ENCODE data around the gene GJA4. TPM values are rescaled to one million over a fixed set of nuclear protein-coding genes. Genes with fewer than 3 reads are reported as not detected.
"Not testable (repeated sequence)": the region's sequence is repeated elsewhere in the genome, so short reads cannot be mapped to it uniquely, and the experiment has no call there.

The GJA4 gene
- total RNA-seq, 1 donor from 2014 or later, result 6.1 TPM

GRCh38 chr1:34770891-34771504 is 21.8 kb upstream of the GJA4 start:
- no peak for DNase-seq

GRCh38 chr1:34771573-34772371 is 21.0 kb upstream of the GJA4 start:
- no peak for DNase-seq

DNA sequence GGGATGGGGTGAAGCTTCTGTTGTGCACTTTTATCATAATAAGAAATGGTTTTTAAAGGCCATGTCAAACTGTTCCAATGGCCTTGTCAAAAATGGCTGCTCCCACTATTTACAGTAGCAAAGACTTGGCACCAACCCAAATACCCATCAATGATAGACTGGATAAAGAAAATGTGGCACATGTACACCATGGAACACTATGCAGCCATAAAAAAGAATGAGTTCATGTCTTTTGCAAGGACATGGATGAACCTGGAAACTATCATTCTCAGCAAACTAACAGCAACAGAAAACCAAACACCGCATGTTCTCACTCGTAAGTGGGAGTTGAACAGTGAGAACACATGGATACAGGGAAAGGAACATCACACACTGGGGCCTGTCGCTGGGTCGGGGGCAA is 19.7 kb upstream of the GJA4 start:
- not testable (repeated sequence) for DNase-seq

GRCh38 chr1:34774957-34775356 is 17.8 kb upstream of the GJA4 start:
- DNase-seq, result no peak

DNA sequence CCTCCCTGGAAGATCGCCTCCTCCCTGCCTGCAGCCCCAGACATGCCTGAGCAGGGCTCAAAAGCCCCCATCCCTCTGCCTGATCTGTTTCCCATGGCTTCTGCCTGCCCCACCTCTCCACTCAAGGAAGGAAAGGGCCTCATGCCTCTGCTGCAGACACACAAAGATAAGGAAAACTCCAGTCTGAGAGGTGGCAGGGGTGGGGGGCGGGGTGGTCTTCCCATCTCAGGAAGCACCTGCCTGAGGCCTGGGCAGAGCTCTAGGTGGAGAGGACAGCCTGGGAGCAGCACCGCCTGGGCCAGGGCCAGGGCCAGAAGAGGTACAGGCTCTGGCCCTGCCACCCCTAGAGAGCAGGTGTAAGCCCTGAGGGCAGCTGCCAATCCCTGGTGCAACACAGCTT is 15.9 kb upstream of the GJA4 start:
- DNase-seq, result no peak

DNA sequence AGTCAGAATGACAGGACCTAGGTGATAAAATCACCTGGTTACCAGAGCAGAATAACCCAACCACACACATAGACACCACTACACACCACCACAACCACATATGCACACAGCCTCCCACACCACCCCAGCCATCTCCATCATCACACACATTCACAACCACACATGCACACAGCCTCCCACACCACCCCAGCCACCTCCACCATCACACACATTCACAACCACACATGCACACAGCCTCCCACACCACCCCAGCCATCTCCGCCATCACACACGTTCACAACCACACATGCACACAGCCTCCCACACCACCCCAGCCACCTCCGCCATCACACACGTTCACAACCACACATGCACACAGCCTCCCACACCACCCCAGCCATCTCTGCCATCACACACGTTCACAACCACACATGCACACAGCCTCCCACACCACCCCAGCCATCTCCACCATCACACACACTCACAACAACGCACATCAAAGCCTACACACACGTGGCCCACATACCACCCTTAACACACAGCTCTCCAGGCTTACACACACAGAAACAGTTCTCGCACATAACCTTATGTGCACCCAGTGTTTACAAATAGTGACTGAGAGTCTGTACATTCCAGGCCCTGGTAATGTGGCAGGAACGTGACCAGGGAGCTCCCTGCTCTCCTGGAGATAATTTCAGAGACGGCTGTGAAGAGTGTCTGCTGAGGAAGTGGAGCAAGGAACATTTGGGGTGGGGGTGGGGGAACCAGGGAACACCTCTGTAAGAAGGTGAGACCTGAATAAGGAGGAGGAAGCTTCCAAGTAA is 15.1 kb upstream of the GJA4 start:
- DNase-seq, result no peak

GRCh38 chr1:34778381-34778780 is 14.4 kb upstream of the GJA4 start:
- no peak for DNase-seq

- no peak for DNase-seq
Measured at GRCh38 chr1:34779005-34779404, 13.8 kb upstream of the GJA4 start.

DNA sequence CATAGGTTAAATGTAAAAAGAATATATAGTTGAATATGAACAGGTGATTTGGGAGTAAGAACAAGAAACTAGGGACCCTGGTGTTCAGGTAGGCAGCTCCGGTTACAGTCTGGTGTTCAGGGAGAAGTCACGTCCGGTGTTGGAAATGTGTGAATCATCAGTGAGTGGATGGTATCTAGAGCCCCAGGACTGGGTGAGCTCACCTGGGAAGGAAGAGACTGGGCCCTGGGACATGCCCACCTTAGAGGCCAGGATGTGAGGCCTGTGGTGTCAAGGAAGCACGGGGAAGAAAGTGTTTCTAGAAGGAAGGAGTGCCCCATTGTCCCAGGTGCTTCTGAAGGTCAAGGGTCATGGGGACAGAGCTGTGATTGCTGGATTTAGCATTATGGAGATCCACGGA is 13.3 kb upstream of the GJA4 start:
- no peak for DNase-seq

- no peak for DNase-seq
Measured at GRCh38 chr1:34779962-34780361, 12.8 kb upstream of the GJA4 start.

DNA sequence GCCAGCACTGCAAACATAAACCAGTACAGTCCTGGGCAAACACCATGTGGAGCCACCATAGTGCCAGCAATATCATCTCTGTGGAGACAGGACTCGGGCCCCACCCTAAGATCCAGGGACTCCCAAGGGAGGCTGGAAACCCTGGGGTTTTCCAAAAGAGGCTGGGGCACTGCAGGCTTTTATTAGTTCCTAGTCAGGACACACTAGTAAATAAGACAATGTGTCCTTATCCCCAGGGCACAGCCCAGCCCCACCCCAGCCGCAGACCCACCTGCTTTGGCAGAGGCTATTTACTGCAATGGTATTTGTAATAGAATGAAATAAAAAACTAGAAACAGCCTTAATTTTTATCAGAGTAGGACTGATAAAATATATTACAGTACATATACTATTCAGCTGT is 12.3 kb upstream of the GJA4 start:
- DNase-seq, result no peak

DNA sequence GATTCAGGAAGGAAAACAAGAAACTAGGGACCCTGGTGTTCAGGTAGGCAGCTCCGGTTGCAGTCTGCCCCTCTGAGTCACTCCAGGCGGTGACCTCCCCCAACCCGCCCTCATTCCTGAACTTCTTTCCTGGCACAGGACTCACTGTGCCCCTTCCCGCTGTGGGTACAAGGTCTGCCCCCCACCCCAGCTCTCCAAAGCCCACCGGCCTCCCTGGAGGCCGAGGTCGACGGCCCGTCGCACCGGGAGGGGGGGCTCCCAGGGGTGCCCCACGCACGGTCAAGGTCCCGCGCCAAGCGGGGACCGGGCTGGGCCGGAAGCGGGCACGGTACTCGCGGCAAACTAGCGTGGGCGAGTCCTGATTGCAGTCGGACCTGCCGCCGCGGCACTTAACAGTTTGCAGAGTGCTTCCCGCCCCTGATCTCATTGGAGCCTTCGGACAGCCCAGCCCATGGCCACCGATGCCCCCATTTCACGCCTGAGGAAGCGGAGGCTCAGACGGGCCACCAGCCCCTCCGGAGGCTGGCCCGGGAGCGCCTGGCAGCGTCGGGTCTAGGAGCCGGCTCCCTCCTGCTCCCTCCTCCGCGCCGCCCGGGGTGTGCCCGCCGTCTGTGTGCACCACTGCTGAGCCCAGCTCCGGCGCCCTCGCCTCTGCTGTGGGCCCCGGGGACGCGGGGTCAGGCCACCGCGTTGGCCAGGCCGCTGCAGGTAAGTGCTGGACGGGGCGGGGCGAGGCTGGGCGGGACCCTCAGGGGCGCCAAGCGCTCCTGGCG is 11.5 kb upstream of the GJA4 start, which contains the start of gene GJB3:
Gene GJB3 (plus strand): TSS at position 144 of the 773 bp plus-strand sequence. CDS start 3,549 bp downstream, outside the sequence.
- no peak for DNase-seq

DNA sequence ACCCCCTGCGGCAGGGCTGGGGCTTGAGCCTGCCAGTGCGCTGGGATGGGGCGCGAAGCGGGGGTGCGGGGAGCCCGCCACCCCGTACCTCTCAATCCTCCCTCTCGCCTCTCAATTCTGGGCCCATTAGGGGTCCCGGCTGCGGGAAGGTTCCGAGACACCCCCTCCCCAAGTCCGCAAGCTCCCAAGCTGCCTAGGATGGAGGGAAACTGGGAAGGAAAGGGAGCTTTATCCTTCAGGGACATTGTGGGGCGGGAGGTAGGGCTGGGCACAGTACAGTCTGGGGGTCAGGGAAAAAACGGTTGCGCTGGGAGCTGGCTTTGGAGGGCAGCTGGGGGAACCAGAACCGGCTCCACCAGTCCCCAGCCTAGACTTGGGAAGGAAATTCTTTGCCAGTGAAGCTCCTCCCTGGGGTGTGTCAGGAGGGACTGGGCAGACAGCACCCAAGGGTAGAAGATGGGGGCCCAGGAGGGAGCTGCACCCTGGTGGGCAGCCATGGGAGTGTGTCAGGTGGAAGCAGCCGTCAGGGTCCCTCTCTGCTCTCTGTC is 10.9 kb upstream of the GJA4 start:
- no peak for DNase-seq

DNA sequence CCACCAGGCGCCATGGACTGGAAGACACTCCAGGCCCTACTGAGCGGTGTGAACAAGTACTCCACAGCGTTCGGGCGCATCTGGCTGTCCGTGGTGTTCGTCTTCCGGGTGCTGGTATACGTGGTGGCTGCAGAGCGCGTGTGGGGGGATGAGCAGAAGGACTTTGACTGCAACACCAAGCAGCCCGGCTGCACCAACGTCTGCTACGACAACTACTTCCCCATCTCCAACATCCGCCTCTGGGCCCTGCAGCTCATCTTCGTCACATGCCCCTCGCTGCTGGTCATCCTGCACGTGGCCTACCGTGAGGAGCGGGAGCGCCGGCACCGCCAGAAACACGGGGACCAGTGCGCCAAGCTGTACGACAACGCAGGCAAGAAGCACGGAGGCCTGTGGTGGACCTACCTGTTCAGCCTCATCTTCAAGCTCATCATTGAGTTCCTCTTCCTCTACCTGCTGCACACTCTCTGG is 8.0 kb upstream of the GJA4 start:
- no peak for DNase-seq

GRCh38 chr1:34785231-34785874 is 7.4 kb upstream of the GJA4 start:
- DNase-seq, result no peak

GRCh38 chr1:34785875-34786470 is 6.8 kb upstream of the GJA4 start:
- DNase-seq, result no peak

- DNase-seq, result peak; percentile 29
Measured at GRCh38 chr1:34786521-34787325, 6.1 kb upstream of the GJA4 start.

DNA sequence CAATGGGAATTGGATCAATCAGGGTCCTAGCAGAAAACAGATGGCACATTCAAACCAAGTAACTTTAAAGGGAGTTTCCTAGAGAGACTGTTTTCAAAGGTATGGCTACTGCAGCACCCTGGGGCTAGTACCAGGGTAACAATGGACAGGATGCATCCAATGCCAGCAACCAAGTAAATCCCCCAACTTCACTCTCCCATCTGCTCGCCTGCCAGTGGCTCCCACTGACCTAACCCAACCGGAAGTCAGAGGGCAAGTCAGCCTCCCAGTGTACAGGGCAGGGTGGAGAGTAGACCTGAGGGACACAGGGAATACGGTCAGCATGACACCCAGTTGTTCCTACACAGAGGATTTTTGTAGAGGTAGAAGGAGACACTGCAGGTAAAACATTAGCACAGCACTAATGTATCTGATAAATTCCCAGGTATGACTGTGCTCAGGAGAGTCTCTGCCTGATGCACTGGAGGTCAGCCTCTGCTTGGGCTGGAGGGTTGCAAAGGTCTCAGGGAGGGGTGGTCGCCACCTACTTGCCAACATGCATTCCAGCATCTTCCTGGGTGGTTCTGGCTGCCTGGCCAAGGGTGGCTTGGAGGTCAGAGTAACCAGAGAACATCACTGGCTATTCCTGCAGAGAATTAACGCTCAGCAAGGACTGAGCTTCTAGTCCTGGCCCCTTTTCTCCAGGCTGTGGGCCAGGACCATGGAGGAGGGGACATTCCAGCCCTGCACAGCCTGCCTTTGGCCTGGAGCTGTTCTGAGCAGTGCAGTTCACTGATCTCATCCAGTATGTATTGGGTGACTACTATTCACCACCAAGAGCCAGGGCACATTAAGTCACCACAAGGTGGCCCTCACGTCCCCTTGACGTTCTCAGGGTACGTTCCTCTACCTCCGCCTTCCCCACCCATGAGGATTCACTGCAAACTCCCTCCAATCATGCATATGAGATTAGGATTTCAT is 5.1 kb upstream of the GJA4 start:
- DNase-seq, result no peak

- DNase-seq, result no peak
Measured at GRCh38 chr1:34790985-34791384, 1.8 kb upstream of the GJA4 start.

Measured in skin of body (tissue), 2 donors.